Heart left ventricle (tissue), 13 donors: ENCODE data around the gene P4HTM.
A peak's percentile ranks its signal among the peaks of the same experiment; 100 is the strongest.

Experiments used
- POLR2A ChIP-seq, 2 donors: fragments of 450-650 bp; IDR thresholded peaks; one replicate each; pipeline ENCODE4 v1.6.1; 2017; ENCODE audit warnings: antibody characterized with exemption in 2 of 2, mild to moderate bottlenecking in 2 of 2, moderate library complexity in 2 of 2
- TF ChIP-seq, protein P1 (sequence below), 12 donors: fragments of 200-600 bp; sonication (generic) in 4 of 12; IDR thresholded peaks; one replicate each; pipeline versions ENCODE4 v1.5.0 to v1.8.0; 2018 to 2022; ENCODE audit warnings: antibody characterized with exemption in 12 of 12, mild to moderate bottlenecking in 5 of 12
- donor health status: ischemic (EF 13 %, LVEDD 7.1; RV severe dilation, severe dysfunction).
- donor health status: DM: no; HTN: yes; CAD: no.
- donor health status: DM: no; HTN: no; CAD: no.
- donor health status: ischemic (EF 25% LVEDD 6.9; RV normal size, moderate dysfunction).
- donor health status: ischemic (EF 25% LVEDD 5.7; RV mildly dilated, moderate dysfunction).
- donor health status: ischemic (EF 35%, LVEDD 5.7; RV mildly dilated, moderate dysfunction).
- donor health status: nonischemic (EF 11% LVEDD 7.7; RV severe dilation, severe dysfunction).
- donor health status: DM: yes; HTN: yes; CAD: no.
- donor health status: PGD.
- donor health status: ischemic (EF 29% LVEDD 5.4; RV normal size, mild dysfunction).
- donor health status: nonischemic (EF 23%, LVEDD 6.1; RV moderate dilation, normal function).

DNA sequence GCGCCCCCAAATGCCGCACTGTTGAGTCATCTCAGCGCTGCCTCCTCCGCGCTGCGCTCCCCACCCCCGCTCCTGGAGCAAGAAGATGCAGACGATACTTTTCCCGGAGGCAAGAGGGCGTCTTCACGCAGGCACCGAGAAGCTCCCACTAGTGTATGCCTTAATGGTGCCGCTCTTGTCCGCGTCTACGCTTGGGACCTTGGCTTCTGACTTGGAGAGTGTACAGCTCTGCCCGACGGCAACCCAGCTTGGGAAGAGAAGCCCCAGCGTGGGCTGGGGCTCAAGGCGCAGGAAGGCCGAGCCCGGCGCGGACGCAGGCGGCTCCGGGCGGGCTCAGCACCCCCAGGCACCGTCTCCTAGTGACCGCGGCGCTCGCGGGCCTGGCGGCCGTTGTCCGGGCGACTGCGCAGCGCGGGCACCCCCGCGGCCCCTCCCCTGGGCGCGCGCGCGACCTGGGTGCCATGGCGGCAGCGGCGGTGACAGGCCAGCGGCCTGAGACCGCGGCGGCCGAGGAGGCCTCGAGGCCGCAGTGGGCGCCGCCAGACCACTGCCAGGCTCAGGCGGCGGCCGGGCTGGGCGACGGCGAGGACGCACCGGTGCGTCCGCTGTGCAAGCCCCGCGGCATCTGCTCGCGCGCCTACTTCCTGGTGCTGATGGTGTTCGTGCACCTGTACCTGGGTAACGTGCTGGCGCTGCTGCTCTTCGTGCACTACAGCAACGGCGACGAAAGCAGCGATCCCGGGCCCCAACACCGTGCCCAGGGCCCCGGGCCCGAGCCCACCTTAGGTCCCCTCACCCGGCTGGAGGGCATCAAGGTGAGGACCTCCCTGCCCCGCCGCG is at the start of gene P4HTM:
- TF ChIP-seq, protein P1, sequence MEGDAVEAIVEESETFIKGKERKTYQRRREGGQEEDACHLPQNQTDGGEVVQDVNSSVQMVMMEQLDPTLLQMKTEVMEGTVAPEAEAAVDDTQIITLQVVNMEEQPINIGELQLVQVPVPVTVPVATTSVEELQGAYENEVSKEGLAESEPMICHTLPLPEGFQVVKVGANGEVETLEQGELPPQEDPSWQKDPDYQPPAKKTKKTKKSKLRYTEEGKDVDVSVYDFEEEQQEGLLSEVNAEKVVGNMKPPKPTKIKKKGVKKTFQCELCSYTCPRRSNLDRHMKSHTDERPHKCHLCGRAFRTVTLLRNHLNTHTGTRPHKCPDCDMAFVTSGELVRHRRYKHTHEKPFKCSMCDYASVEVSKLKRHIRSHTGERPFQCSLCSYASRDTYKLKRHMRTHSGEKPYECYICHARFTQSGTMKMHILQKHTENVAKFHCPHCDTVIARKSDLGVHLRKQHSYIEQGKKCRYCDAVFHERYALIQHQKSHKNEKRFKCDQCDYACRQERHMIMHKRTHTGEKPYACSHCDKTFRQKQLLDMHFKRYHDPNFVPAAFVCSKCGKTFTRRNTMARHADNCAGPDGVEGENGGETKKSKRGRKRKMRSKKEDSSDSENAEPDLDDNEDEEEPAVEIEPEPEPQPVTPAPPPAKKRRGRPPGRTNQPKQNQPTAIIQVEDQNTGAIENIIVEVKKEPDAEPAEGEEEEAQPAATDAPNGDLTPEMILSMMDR (IDR thresholded peaks at IDR 0.05), result peak in 9 of 12 donors; percentile 22 to 61 (median 40)
- peak in 1 of 2 donors; percentile 51 for TF ChIP-seq POLR2A (IDR thresholded peaks at IDR 0.05)
